NCI-H526 (cell line): ENCODE data around the gene NUDCD3.

Experiments used
- DNase-seq, 2 experiments: peaks; one replicate each; lab custom pipeline; 2025; lab: John Stamatoyannopoulos, UW

Gene NUDCD3

DNA sequence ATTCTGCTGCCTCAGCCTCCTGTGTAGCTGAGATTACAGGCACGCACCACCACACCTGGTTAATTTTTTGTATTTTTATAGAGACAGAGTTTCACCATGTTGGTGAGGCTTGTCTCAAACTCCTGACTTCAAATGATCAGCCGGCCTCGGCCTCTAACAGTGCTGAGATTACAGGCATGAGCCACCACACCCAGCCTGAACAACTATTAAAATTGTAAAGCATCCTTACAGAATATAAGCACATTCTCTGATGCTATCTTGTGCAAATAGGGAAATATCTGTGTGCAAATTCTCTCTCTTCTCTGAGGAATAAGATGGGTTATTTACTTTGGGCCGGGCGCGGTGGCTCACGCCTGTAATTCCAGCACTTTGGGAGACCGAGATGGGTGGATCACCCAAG, 12.5 kb downstream of the NUDCD3 start:
- DNase-seq = no peak

DNA sequence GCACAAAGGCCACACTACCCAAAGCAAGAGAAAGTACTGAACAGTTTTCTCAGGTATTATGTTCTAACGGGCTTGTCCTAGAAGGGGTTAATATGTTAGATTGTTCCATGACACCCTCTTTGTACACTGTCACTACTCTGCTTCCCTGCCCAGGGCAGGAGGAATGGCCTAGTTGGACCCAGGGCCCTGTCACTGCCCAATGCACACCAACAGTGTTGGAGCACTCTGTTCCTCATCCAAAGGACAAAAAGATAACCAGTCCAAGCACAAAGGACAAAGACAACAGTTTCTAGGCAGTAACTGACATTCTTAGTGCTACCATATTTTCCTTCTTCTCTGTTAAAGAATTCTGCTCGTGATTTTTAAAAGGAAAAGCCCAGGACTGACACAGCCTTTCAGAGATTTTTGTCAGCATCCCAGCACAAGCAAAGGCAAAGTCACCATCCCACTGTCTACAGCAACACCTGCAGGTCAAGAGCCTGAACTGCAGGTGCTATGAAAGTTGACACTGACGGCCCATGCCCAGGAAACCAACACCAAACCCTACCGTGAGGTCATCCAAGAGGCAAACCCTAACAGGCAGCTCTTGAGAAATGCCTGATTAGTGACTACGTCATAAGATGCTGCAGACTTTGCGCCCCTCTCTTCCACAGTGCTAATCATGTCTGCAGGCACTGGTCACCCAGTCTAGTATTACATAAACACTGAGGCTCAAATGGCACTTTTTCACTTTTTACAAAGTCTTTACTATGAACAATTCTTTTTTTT, 13.2 kb downstream of the NUDCD3 start:
- peak in 1 of 2 experiments; percentile 68 for DNase-seq

DNA sequence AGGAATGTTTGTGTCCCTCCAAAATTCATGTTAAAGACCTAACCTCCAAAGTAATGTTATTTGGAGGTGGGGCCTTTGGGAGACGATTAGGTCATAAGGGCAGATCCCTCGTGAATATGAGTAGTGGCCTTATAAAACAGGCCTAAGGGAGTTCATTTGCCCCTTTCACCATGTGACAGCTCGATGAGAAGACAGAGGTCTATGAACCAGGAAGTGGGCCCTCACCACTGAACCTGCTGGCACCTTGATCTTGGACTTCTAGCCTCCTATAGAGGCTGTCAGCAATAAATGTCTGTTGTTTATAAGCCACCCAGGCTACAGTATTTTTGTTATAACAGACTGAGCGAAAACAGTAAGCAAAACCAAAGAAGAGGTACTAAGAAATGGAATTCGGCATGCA, 14.1 kb downstream of the NUDCD3 start:
- DNase-seq = no peak

DNA sequence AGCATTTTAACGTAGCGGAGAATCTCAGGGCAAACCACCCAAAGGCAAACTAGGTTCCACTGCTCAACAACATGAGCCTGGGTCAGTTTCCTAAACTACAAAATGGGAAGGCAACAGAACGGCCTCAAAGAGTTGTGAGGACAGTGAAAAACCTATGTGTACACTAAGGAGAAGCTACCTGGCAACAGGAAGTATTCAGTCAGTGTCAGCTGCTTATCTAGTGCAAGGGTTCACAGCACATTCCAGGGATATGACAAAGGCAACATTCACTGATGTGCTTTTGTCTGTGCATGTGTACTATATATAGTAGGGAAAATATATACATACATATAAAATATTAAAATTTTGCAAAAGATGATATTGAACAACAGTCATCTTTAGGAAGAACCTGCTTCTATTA, 17.2 kb downstream of the NUDCD3 start:
- DNase-seq = no peak

DNA sequence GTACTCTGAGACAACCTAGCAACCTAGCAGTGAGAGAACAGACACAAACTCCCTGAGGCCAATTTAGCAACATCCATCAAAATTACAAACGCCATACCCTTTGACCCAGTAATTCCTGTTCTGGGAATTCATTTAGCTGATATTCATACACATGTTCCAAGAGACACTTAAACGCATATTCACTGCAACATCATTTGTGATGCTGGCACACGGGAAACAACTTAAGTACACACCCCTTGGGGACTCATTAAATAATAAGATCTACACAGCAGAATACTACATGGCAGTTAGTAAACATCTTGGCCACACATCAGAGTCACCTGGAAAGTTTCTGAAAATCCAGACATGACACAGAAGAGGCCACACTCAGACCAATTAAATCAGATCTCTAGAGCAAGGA, 17.6 kb downstream of the NUDCD3 start:
- DNase-seq = no peak

DNA sequence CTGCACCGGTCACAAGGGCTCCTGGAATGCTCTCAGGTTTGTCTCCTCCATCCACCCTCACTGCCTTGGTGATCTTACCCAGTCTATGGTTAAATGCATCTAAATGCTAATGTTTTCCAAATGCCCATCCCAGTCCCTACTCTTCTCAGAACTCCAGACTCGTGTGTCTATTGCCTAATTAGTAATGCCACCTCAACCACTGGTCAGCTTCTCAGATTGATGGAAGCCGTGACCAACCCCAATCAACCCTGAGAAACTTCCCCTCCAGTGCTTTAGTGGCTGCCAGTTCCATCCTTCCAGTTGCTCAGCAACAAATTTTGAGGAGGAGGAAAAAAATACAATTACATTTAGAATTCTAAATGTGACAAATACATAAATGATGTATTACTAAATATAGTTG, 18.6 kb downstream of the NUDCD3 start:
- no peak for DNase-seq

DNA sequence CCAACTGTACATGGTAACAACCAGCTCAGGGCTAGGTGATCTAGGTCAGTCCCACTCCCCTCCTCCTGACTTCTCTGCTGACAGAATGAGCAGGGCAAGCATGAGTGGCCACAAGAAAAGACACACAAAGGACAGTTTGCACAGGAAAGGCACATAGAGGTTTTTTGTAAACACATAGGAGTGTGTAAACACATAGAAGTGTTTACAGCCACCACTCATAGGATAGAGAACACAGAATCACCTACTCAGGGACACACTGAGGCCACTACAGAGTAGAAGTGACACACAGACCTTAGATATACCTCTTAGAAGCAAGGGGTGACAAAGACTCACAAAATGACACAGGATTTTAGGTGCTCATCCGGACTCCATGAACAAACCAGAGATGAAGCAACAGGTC, 19.0 kb downstream of the NUDCD3 start:
- no peak for DNase-seq

DNA sequence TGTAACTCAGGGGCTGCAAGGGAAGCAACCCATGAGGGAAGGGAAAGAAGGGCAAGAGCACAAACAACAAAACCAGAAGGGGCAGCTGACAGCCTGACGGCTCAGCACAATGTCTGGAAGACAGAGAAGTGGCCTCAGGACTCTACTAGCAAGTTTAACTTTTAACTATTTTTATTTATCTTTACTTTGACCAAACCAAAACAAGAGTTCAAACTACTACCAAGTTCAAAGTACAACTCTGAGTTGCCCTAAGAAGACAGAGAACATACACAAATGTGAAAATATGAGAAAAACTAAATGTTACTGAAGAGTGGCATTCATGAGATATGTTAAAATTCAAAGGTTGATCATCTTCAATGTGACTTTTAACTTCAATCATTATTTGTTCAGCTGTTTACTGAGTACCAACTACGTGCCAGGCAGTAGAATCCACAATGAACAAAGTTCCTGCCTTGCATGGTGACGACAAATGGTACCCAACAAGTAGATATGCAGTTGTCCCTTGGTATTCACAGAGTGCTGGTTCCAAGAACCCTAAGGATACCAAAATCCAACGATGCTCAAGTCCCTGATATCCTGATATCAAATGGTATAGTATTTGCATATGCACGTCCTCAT, 19.7 kb downstream of the NUDCD3 start:
- no peak for DNase-seq

DNA sequence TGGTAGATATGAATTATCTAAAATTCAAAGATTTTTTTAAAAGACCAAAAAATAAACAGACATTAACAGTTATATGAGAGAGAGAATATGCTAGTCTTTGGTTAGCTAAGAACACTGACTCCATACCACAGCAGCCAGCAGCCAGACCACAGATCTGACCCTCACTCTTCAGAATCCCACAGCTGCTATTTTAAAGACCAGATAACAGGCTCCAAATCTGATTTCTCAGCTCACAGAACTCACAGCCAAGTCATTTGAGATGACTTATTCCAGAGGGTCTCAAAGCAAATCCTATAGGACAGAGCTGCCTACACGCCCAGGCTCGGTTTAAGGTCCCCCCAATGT, 20.4 kb downstream of the NUDCD3 start:
- no peak for DNase-seq

DNA sequence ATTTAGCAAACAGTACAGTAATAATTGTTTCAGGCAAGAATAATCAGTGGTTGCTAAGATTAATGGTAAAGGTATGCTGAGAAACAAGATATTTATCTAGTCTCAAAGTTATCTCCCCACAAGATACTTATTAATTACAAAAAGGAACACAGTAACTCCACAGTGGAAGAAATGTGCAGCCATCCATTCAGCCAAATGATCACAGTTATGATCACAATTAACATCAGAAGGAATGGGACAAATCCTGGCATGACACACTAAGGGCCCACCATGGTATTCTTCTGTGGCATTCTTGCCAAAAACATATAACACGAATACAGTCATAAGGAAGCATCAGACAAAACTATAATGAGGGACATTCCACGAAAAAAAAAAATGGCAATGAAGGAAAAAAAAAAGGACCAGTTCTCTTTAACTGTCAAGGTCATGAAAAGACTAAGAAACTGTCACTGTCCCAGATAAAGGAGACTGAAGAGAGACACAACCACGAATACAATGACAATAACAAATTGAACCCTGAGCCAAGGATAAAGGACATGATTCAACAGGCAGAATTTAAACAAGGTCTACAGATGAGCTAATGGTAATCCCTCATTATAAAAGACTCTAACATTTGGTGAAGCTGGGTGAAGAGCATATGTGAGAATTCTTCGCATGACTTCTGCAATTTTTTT, 20.9 kb downstream of the NUDCD3 start:
- DNase-seq = no peak

DNA sequence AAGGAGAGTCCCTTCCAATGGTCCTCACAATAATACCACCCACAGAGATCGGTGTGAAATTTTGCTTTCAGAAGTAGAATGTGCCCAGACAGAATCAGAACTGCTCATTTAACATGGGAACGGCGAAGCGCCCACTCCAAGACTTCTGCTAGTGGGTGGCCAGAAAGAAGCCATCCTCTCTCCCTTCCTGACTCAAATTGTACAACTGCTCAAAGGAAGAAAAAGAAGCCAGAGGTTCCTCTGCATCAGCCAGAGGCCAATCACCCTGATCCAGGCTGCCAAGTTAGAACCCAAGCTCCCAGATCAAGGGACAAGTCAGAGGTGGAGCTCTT, 23.3 kb downstream of the NUDCD3 start:
- no peak for DNase-seq

DNA sequence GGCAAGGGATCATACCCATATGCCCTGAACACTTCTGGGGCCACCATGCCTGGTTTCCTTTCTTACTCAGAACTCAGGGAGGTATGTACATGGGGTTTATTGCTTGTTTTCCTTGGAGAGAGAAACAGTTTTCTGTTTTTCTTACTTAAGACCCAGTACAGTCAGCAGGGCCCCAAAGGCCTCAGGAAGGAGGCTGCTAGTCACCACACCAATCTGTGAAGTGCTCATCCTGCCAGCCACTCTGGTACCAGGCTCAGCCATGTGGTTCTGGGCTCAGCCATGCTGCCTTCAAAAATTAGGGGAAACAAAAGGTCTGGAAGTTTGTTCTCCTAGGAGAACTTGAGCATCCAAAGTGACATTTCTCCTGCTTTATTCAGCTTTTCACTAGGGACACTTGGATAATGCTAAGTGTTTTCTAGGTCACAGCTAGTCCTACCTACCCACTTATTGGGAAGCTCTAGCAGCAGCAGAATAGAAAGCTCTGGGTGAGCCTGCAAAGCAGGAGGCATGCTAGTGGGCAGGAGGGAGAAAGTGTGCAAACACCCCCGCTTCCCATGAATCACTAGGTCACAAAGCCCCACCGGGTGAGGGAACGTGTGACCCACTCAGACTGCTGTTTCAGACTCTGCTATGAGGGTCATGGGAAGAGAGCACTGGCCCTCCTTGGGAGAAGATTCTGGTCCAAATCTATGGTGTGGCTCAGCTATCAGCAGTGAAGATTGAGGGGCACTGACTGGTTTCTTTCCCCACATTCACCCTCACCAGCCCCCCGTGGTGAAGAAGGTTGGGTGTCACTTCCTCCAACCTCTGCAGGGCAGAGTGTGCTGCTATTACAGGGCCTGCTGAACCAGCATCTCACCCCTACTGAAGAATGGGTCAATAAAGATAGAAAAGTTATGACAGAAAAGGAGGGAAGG, 23.9 kb downstream of the NUDCD3 start:
- DNase-seq = no peak

DNA sequence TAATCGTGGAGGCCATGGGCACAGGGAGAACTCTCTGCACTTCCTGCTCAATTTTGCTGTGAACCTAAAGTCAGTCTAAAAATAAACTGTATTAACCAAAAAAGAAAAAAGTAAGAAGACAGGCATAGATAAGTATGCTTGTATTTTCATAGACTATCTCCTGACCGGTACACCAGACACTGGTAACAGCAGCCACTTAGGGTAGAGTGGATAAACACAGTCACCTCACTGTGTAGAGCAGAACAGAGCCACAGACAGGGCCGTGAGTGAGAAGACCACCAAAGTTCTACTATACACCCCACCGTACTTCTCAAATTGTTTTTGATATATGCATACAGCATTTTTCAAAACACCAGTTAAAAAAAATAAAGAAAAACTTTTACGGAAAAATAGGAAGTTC, 25.0 kb downstream of the NUDCD3 start:
- DNase-seq = no peak

DNA sequence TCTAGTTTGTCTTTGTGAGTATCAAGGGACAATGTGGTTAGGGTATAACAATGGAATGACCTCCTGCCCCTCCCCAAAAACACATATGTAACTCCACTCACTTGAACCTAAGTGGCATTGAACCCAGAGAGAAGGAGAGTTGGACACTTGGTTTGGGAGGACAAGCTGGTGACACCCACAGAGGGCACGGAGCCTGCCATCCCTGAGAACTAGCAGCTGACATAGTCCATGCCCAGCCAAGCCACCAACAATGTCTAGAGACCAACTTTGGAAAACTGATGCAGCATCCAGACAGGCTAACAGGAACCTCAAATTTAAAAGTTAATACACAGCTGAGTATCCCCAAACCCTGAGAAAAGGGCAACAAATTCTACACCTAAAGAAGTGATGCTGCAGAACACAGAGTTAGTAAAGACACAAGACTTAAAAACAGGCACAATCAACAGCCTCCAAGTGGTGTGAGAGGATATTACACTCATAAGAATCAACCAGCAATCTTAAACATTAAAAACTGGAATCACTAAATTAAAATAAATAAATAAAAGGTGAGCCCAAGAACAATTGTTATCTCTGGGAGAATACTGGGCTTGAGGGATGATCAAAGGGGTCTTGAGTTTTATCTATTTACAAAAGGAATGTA, 27.2 kb downstream of the NUDCD3 start:
- DNase-seq = no peak

DNA sequence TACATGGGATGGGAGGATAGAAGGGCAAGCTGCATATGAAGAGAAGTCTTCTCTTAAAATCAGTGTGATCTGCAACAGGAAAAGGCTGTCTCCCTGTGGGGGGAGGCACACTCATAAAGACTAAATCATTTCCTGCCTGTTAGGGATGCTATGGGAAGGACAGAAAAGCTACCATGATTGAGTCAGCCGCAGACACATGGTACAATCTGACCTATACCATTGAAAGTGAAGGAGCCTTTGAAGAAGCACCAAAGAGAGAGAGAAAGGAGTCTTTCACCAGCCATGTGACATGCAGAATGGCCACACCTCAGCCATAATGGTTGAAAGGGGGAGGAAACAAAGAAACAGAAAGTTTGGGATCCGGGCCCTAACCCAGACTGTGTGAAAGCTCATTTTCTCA, 29.1 kb downstream of the NUDCD3 start:
- DNase-seq = no peak

DNA sequence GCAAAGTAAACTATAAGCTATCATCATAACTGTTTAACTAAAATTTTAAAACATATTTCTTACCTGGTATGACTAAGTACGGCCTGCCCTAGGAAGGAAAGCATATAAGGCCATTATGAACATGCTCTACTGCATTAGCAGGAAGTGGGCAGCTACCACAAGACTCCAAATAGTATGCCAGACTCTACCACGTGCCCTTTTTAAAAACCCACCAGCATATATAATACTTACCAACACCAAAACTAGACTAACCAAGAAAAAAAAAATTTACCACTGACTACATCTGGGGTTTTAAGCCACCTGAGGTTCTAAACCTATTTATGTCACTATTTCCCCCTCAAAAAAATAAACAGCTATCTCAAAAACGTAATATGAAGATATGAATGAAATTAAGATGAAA, 30.1 kb downstream of the NUDCD3 start:
- DNase-seq = no peak

DNA sequence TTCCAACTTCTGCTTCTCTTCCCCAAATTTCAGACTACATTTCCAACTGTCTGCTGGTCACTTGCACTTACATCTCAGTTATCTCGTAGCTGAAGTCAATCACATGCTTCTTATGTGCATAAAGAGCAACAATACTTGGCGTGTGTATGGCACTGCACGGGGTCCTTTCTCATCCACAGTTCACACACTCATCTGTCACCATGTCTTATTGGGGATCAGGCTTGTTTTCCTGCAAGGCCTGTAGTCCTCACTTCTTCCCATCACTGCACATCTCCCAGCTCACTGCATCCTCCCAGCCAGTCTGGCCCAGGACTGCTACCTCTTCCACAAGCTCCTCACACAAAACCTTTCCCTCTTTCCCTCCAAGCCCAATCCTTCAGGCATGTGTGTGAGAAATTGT, 35.3 kb downstream of the NUDCD3 start:
- DNase-seq = no peak

DNA sequence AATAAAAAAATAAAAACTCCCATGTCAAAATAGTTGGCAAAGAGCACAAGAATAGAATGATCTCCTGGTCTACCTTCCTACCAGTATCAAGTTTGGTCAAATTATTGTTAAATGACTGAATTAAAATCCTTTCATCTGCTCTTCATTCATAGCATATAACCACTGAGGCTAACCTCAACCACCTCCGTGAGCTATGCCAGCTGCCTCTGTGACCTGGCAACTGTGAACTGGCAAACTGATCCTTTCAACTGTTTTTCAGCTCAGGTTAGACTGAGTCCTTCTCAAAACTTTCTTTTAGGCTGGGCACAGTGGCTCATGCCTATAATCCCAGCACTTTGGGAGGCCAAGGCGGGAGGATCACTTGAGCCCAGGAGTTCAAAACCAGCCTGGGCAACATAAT, 36.1 kb downstream of the NUDCD3 start:
- no peak for DNase-seq

DNA sequence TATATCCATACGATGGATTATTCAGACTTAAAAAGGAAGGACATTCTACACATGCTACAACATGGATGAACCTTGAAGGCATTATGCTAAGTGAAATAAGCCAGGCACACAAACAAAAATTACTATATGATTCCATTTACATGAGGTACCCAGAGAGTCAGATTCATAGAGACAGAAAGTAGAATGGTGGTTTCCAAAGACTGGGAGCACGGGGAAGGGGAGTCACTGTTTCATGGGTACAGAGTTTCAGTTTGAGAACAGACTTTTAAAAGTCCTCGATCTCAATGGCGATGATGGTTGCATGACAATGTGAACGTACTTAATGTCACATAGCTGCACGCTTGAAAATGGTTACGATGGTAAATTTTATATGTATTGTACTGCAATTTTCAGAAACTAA, 39.3 kb downstream of the NUDCD3 start:
- no peak for DNase-seq

DNA sequence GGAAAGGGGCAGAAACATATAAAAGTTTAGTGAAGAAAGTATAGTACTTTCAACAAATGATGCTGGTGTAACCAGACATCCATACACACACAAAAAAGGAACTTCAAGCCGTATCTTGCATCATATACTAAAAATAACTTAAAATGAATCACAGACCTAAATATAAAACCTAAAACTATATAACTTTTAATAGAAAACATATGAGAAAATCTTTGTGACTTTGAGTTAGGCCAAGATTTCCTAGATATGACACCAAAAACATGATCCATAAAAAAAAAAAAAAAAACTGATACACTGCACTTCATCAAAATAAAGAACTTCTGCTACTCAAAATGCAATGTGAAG, 40.9 kb downstream of the NUDCD3 start:
- DNase-seq = no peak

DNA sequence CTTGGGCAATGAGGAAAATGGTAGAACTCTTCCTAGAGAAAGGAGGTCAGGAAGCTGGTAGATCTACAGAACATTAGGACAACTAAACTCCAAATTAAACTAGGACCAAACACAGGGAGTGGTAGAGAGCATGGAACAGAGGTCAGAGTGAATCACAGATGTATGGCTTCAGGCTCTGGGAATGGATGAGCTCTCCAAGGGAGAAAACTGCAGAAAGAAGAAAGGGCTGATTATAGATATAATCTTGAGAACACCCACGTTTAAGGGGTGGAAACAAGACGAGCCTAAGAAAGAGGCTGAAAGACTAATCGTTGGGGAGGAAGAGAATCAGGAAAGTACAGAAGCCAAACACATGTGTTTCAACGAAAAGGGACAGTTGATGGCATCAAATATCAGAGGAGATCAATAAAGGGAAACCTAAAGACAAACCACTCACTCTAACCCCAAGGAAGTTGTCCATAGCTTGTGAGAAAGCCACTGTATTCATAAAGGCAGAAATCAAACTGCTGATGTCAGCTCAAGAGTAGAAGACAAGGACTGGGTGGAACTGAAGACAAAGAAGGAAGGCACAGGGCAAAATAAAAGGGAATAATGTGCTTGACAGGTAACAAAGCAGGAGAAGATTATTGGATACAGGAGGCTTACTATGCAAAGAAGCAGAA, 41.4 kb downstream of the NUDCD3 start:
- DNase-seq = no peak
